Astrocyte of the spinal cord (primary cell): ENCODE measurements around the gene RIPOR3.
A peak's percentile ranks its signal among the peaks of the same experiment; 100 is the strongest.
"Not testable (repeated sequence)": the region's sequence is repeated elsewhere in the genome, so short reads cannot be mapped to it uniquely, and the experiment has no call there.

Experiments used
- DNase-seq: peaks from one replicate; pipeline ENCODE4 v3.0.0; 2011; ENCODE audit warnings: low read depth, low spot score
- H3K4me3 ChIP-seq: 2 replicates; pipeline ENCODE4 v1.5.1; 2011; ENCODE audit warnings: low read depth, mild to moderate bottlenecking, low read length, moderate library complexity
- CTCF ChIP-seq: IDR thresholded peaks from 2 replicates; pipeline ENCODE4 v1.5.1; 2012; ENCODE audit warnings: low read depth, mild to moderate bottlenecking, low read length, inconsistent platforms
- in situ Hi-C: cut with HindIII; loops from 2 replicates; pipeline ENCODE4 v1.10.0; 2017; ENCODE audit warnings: low sequenced_read_pairs

RIPOR3 gene

GRCh38 chr20:50645253-50646068 lies 45.9 kb downstream of the RIPOR3 start:
- DNase-seq, result peak; percentile 96

GRCh38 chr20:50642288-50642803 lies 49.0 kb downstream of the RIPOR3 start:
- TF ChIP-seq CTCF, result no peak
- no peak overlapping the region for H3K4me3 ChIP-seq
- no peak for DNase-seq
- in situ Hi-C loops, result no loop called here

More at GRCh38 chr20:50645253-50646068, 45.9 kb downstream of the RIPOR3 start:
- H3K4me3 ChIP-seq, result no peak overlapping the region
- no peak for TF ChIP-seq CTCF
- in situ Hi-C loops, result no loop called here

- in situ Hi-C loops, H3K4me3 ChIP-seq, DNase-seq: not testable (repeated sequence)
These were observed 49.6 kb downstream of the RIPOR3 start for GRCh38 chr20:50641625-50642287.

GRCh38 chr20:50639971-50640711 lies 51.2 kb downstream of the RIPOR3 start:
- H3K4me3 ChIP-seq, in situ Hi-C loops, DNase-seq: not testable (repeated sequence)

GRCh38 chr20:50638015-50638847 lies 53.1 kb downstream of the RIPOR3 start:
- in situ Hi-C loops, result not testable (repeated sequence)

GRCh38 chr20:50636601-50637540 lies 54.5 kb downstream of the RIPOR3 start:
- DNase-seq, result peak; percentile 2
- in situ Hi-C loops, result no loop called here
- H3K4me3 ChIP-seq, result no peak overlapping the region
- no peak for TF ChIP-seq CTCF

More at GRCh38 chr20:50638015-50638847, 53.1 kb downstream of the RIPOR3 start:
- H3K4me3 ChIP-seq, result not testable (repeated sequence)
- peak; percentile 56 for DNase-seq
